NCI-H82 treated with DMSO at 0.1 percent for 48 hours (cell line): ENCODE measurements around the gene SMNDC1.

Experiments
- DNase-seq: peaks from one replicate; lab custom pipeline; 2025; ENCODE audit not compliant: unreplicated experiment; lab: John Stamatoyannopoulos, UW

SMNDC1 gene

GRCh38 chr10:110330675-110331074 lies 26.0 kb upstream of the SMNDC1 start:
- no peak for DNase-seq

GRCh38 chr10:110327262-110327914 lies 22.7 kb upstream of the SMNDC1 start:
- no peak for DNase-seq

GRCh38 chr10:110326351-110327032 lies 21.8 kb upstream of the SMNDC1 start:
- DNase-seq, result no peak

GRCh38 chr10:110324805-110325280 lies 20.1 kb upstream of the SMNDC1 start:
- DNase-seq, result no peak

- peak; percentile 38 for DNase-seq
Measured at GRCh38 chr10:110324201-110324804, 19.6 kb upstream of the SMNDC1 start.

GRCh38 chr10:110323503-110323902 lies 18.8 kb upstream of the SMNDC1 start:
- DNase-seq, result no peak

- no peak for DNase-seq
Measured at GRCh38 chr10:110321869-110322620, 17.3 kb upstream of the SMNDC1 start.

GRCh38 chr10:110317866-110318850 lies 13.4 kb upstream of the SMNDC1 start:
- no peak for DNase-seq

- DNase-seq, result no peak
Measured at GRCh38 chr10:110313674-110314073, 9.0 kb upstream of the SMNDC1 start.

GRCh38 chr10:110312206-110312605 lies 7.5 kb upstream of the SMNDC1 start:
- no peak for DNase-seq

- DNase-seq, result no peak
Measured at GRCh38 chr10:110311357-110311949, 6.7 kb upstream of the SMNDC1 start.

GRCh38 chr10:110310741-110311140 lies 6.0 kb upstream of the SMNDC1 start:
- peak; percentile 55 for DNase-seq

- no peak for DNase-seq
Measured at GRCh38 chr10:110307805-110308204, 3.1 kb upstream of the SMNDC1 start.

- DNase-seq, result no peak
Measured at GRCh38 chr10:110306452-110306768, 1.7 kb upstream of the SMNDC1 start.

- peak; percentile 45 for DNase-seq
Measured at GRCh38 chr10:110305767-110306451, 1.2 kb upstream of the SMNDC1 start.

GRCh38 chr10:110304394-110304779 lies 333 bp downstream of the SMNDC1 start:
- DNase-seq, result no peak

- DNase-seq, result no peak
Measured at GRCh38 chr10:110303681-110304080, 1.0 kb downstream of the SMNDC1 start.

GRCh38 chr10:110300486-110300986 lies 4.2 kb downstream of the SMNDC1 start:
- DNase-seq, result no peak

GRCh38 chr10:110296966-110297365 lies 7.8 kb downstream of the SMNDC1 start:
- DNase-seq, result no peak
